Stimulated activated CD8-positive, alpha-beta memory T cell treated with anti-CD3 and anti-CD28 coated beads, Interleukin-12 subunit alpha, Interleukin-12 subunit beta, amount 100 ng/mL, for 24 hours (primary cell): Measurements from ENCODE around the gene SLC22A7.

ENCODE experiments used
- DNase-seq: peaks from one replicate; pipeline ENCODE4 v3.0.0-alpha.2; 2020; ENCODE audit errors: extremely low read depth

SLC22A7 gene

DNA sequence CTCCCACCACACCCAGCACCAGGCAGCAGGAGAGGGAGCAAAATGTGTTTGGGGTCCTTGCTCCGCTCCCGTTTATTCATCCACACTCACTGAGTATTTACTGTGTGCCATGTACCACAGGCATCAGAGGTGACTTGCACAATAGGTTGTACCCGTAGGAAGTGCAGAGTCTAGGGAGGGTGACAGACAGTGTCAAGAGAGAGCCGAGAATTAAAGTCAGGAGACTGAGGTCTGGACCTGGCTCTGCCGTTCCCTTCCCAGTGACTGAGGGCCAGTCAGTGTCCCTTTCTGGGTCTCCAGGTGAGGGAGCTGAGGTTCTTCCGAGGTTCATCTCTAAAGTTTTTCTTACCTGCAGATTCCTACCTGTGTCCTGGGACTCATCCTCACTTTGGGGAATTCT lies 32.5 kb upstream of the SLC22A7 start:
- no peak for DNase-seq

DNA sequence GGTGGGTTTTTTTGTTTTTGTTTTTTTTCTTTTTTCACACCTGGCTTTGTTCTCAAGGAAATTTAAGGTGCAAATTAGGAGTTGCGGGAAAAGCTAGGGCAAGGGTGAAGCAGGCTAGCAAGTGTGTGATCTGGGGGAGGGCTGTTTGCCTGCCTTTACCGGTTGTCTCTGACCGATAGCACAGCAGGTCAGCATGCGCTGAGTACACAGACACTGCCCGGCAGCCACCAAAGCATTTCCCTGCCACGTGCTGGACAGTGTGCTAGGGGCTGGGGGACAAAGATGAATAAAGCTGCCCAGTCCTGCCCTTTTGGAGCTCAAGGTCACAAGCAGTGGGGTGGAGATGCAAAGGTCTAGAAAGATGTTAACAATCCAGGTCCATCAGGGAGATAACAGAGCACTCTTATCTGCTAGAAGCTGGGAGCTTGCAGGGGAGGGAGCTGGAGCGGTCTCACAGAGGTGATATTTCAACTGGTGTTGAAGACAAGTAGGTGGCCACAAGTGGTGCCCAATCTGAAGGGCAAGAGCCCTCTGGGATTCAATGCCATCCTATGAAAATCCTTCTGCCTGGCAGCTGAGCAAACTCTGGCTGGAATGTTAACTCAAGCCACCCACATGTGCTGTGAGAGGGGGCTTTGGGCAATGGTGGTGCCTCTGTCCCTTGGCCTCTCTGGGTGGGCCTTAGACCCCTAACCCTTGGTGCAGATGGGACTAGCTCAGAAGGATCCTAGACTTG lies 30.3 kb upstream of the SLC22A7 start:
- no peak for DNase-seq

DNA sequence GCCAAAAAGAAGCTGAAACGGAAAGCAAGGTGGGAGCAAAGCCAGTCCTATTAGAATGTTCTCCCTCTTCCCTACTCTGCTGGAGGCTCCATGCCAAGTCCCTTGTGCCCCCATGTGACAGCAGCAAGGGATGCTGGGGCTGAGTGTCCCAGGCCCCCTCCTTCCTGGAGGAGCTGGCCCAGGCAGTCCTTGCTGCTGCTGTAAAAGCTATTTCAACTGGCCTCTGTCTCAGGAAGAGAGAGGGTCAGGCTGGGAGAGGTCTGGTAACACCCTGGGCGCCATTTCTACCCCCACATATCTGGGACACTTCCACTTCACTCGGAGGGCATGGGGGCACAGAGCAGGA lies 29.7 kb upstream of the SLC22A7 start:
- no peak for DNase-seq

DNA sequence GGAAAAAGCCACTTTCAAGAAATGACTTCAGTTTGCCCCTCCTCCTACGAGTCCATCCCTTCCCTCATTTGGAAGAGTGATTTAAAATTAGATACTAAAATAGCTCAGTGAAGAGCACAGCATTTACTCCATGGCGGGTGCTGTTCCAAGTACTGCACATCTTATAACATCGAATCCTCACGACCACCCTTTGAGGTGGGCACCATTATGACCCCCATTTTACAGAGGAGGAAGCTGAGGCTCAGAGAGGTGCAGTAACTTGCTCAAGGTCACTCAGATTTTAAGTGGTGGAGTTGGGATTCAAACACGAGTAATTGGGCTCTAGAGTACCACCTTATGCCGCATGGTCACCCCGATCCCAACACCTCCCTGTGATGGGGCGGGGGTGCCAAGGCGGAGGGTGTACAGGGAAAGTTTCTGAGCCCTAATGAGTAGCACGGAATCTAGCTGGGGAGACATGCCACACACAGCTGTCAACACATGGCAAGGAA lies 29.2 kb upstream of the SLC22A7 start:
- no peak for DNase-seq

DNA sequence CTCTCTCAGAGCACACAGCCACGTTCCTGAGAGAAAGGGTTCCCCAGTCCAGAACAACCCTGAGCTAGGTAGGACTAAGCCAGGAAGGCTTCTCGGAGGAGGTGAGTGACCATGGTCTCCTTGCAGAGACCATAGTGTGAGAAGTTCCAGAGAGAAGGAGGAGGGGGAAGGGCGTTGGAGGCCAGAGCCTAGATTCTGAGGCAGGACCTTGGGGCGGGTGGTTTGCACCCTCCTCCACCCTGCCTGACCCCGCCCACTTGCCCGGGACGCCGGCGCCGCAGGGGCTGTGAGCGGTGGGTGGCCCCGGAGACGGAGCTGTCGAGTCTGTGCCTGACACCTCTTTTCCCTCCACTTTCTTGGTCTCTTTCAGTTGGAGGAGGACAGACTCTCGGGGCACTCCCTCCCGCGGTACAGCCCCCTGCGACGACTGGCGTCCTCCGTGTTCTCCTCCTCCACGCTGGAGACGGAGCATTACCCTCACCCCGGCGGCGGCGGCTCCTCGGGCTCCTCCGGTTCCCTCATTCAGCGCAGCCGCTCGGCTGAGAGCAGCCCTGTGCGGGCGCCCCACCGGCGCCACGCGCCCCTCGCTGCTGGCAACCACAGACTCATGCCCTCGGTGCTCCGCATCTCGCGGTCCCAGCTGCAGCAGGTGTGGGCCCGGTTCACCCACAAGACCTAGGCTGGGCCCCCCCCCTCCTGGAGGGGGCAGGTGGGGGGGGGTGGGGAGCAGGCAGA lies 28.6 kb upstream of the SLC22A7 start:
- no peak for DNase-seq

DNA sequence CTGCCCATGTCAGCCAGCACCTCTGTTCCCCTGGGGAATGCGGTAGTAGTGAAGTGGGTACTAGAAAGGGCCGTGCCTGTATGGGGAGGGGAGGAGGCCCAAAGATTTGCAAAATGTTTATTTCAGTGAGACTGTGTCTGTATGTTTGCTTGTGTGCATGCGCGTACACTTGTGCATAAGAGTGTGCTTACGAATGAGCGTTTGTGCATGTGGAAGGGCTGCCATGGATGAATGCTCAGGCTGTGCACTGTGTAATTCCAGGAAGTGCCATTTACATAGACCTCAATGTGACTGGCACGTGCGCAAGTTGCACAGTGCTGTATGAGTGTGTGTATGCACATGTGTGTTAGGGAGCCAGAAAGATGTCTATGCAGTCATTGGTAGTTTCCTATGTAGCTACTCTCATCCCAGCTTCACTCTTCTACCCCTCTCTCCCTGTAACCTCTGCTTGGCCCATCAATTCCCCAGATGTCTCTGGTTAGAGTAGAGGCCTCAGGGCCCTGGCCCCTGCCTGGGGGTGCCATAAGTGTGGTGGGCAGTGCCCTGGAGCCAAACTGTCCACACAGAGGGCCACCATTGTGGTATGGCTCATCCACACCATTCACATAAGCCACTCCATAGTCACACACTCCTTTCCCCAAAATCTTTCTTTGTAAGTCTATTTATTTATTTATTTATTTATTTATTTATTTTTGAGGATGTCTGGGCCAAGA lies 26.8 kb upstream of the SLC22A7 start:
- no peak for DNase-seq

DNA sequence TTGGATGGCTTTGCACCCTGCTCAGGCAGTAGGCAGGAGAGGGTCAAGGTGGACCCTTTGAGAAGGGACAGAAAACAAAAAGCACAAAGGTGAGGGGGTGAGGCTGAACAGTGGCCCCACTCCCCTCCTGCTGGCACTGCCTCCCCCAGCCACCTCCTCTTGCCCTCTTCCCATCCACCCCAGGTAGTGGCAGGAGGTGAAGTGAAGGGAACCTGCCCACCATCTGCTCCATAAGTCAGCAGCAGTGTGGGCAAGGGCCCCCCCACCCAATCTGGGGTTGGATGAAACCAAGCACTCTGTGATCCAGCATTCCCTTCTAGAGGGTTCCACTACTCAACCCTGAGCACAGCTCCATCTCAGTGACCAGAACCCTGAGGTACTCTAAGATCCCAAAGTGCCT lies 26.1 kb upstream of the SLC22A7 start:
- DNase-seq, result no peak

DNA sequence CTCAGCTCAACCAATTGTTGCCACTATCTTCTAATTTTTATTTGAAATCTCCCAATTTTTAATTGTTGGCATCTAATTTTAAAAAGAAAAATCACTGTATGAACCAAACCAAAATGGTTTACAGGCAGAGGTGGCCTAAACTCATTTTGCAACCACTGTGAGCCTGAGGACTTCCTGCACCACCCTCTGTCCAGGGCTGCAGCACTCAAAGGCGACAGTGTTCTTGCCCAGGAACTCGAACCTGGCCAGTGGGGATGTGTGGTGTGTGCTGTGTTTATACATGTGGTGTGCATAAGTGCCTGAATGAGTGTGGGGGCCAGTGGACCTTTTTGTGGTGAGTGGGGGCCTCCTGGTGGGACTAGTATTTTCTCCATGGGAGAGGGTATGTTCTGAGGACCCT lies 24.4 kb upstream of the SLC22A7 start:
- no peak for DNase-seq

DNA sequence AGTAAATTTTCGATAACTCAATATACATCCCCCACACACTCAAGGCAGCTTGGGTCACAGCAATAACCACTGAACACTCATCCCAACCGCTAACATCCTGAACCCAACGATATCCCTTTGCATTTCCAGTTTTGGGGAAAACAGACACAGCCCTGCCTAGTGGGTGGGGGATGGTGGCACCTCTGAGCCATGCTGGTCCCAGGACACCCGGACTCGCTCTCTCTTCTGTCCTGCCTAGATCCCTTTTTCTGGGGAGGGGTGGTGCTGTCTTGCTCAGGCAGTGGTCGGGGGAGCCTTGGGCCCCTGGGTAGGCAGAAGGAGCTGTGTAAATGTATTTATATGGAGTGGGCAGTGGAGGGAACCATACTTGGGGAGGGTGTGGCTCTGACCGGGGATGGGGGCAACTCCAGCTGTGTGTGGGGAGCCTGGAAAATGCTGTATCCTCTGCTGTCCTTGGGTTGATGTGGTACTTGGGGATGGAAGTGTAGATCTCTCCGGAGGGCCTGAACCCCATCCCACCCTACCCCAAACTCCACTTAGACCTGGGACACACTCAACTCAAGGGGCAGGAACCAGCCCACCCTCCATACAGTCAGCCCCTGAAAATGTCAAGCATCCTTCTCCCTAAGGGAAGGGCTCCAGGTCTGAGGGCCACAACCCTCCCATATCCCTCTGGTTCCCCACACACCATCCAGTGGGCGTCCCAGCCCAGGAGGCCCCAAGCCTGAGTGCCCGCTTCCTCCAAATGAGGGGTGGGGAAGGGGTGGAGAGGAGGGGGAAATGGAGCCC lies 23.7 kb upstream of the SLC22A7 start:
- DNase-seq, result no peak

- no peak for DNase-seq
These were observed 23.0 kb upstream of the SLC22A7 start for GRCh38 chr6:43274916-43275597.

GRCh38 chr6:43275801-43276576 lies 22.1 kb upstream of the SLC22A7 start:
- DNase-seq, result no peak

DNA sequence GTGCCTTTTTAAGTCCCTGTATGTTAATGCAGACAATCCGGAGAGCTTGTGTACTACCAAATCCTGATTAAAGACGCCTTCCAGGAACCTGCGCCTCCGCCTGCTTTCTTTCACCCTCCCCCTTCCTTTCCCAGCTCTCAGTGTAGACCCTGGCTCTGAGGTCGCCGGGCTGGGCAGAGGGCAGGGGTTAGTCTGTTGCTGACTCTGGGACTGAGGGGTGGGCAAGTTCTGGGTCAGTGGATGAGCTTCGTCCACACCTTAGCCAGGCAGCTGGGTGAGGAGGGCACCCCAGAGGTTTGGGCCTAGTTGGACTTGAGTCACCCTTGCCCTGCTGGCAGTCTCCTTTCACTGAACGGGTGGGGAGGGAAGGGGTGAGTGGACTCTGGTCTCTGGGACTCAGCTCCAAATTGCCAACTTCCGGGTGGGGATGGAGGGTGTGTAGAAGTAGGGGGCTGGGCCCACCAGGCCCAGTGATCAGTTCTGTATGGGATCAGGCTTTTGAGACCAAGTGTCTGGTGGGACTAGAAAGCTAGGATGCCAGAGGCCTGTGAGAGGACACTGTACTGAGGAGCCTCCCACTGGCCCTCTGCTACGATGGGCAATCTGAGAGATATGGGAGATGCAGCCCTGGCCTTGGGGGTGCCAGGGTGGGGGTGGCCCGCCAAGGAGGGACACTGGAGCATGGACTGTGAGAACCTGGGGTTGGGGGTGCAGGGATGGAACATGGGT lies 21.3 kb upstream of the SLC22A7 start:
- no peak for DNase-seq

- DNase-seq, result no peak
These were observed 20.8 kb upstream of the SLC22A7 start for GRCh38 chr6:43277306-43277642.

DNA sequence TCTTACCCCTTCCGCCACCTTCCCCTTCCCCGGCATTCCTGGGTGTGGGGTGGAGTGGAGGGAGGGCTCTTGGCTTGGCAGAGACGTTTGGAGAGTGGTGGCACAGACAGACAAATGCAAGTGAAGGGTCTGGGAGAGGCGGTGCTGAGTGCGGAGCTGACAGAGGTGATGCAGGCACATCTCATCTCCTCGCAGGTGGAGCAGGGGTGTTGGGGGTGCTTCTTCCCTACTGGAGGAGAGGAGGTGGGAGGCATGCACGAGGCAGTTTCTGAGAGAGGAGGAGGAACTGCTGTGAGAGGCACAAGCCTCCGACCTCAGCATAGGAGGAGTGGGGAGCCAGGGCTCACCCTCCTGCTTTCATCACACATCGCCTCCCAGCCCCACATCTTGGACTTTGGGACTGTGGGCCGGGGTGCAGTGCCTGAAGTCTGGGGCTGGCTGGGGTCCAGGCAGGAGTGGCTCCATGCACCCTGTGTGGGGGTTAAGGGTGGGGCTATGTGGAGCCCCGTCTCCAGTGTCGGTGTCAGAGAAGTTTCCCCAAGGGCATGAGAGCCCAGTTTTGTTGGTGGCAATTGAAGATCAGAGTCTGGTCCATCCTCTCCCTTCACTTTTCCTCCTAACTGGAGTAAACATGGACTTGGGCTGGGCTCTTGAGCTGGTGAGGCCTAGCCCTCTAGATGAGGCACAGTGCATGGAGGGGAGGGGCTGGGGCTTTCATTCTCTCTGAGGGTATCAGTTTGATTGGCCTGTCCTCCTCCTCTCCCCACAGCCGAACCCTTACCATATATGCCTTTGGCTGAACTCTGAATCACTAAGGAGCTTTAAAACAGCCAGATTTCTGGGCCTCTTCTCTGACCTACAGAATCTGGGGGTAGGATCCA lies 20.2 kb upstream of the SLC22A7 start:
- DNase-seq, result no peak

GRCh38 chr6:43278524-43279078 lies 19.5 kb upstream of the SLC22A7 start:
- DNase-seq, result no peak

DNA sequence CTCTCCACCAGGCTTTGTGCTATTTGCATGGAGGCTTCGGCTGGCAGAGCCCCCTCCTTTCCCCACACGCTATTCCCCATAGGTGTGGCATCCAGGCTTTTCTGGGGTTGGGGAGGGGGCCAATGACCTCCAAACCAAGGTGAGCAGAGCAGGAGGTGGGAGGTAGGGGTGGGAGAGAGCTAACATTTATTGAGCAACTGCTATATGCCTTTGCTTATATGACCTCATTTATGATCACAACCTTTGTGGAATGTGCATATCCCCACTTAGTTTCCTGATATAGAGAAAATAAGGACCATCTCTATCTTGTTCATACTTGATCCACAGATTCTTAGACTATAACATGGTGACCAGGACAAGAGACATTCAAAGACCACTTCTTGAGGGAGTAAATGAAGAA lies 17.8 kb upstream of the SLC22A7 start:
- no peak for DNase-seq

DNA sequence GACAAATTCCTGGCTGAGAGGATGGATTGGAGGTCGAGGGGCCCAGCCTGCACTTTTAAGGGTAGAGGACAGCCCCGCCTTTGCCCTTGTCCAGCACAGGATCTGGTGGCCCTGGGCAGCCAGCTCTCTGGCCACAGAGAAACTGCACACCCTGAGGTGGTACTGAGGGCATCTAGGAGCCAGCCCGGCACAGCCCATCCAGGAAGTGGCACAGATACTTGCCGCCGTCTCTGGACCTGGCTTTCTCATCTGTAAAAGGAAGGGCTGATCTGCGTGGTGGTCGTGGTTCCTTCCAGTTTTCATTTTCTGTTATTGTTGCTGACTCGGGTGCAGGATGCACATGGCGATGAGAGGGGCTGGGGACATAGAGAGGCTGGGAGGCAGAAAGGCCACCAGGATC lies 16.0 kb upstream of the SLC22A7 start:
- DNase-seq, result no peak

DNA sequence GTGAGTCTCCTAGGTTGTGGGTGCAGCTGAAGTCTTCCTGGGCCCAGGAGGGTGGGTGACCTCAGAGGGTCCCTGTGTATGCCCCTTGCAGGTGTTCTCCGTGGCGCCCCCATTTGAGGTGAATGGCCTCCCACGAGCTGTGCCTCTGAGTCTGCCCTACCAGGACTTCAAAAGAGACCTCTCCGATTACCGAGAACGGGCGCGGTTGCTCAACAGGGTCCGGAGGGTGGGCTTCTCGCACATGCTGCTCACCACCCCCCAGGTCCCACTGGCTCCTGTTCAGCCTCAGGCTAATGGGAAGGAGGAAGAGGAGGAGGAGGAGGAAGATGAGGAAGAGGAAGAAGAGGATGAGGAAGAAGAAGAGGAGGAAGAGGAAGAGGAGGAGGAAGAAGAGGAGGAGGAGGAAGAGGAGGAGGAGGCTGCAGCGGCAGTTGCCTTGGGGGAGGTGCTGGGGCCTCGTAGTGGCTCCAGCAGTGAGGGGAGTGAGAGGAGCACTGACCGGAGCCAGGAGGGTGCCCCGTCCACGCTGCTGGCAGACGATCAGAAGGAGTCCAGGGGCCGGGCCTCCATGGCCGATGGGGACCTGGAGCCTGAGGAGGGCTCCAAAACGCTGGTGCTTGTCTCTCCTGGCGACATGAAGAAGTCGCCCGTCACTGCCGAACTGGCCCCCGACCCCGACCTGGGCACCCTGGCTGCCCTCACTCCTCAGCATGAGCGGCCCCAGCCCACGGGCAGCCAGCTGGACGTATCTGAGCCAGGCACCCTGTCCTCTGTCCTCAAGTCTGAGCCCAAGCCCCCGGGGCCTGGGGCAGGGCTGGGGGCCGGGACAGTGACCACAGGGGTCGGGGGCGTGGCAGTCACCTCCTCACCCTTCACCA lies 15.2 kb upstream of the SLC22A7 start:
- no peak for DNase-seq
